ENCODE results near the gene TDRD9. TPM values are rescaled to one million over a fixed set of nuclear protein-coding genes. Genes with fewer than 3 reads are reported as not detected.
A peak's percentile ranks its signal among the peaks of the same experiment; 100 is the strongest.
"Not testable (repeated sequence)": the region's sequence is repeated elsewhere in the genome, so short reads cannot be mapped to it uniquely, and the experiment has no call there.

Gene TDRD9
- total RNA-seq, 1 experiment from 2014 or later: 4.1 TPM

DNA sequence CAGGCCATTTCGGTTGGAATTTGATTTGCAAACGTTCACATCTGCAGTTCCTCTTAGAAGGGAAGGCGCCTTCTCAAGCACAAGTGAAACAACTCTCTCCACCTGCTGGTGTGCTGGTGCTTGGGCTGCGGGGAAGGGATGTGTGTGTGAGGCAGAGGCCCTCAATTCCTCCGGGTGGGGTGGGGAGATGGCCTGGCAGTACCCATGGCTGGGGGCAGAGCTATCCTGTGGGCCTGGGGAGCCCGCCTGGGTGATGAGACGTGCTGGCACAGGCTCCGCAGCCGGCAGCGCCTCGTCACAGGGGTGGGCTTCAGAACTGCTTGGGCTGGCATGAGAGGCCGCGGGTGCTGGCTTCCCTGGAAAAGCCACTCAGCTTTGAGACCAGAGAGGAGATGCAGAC is 28.9 kb upstream of the TDRD9 start:
- Histone ChIP-seq H3K27ac (no peak overlapping the region), H3K36me3 (no peaks in the 10 kb centered on the region), H3K9me3 (replicated peaks) (no peaks in the 10 kb centered on the region), H3K4me1 (replicated peaks) (no peaks in the 10 kb centered on the region), H3K4me3 (no peak overlapping the region), H3K27me3 (replicated peaks) (no peaks in the 10 kb centered on the region)
- DNase-seq (ENCODE audit: low read depth in 1 of 2, low spot score in 2 of 2): no peak

DNA sequence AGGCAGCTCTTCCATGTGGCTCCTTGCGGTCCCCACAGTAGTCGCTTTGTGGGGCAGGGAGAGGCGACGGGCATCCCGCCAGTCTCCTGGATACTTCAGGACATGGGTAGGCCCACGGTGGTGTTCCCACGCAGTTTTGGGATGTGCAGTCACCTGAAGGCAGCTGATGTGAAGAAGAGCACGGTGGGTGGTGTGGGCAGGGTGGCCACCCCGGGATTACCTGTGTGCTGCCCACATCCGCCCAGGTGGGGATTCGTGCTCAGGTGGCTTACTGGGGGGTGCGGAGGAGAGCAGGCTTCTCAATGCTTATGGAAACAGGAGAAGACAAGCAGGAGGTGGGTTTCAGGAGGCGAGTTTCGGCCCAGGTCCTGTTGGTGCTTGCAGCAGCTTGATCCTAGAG is 28.4 kb upstream of the TDRD9 start:
- no peaks in the 10 kb centered on the region for H3K36me3 ChIP-seq
- no peaks in the 10 kb centered on the region for H3K27me3 ChIP-seq (replicated peaks)
- no peaks in the 10 kb centered on the region for H3K9me3 ChIP-seq (replicated peaks)
- H3K4me3 ChIP-seq: no peak overlapping the region
- H3K27ac ChIP-seq: no peak overlapping the region
- no peaks in the 10 kb centered on the region for H3K4me1 ChIP-seq (replicated peaks)
- DNase-seq (ENCODE audit: low read depth in 1 of 2, low spot score in 2 of 2): no peak

DNA sequence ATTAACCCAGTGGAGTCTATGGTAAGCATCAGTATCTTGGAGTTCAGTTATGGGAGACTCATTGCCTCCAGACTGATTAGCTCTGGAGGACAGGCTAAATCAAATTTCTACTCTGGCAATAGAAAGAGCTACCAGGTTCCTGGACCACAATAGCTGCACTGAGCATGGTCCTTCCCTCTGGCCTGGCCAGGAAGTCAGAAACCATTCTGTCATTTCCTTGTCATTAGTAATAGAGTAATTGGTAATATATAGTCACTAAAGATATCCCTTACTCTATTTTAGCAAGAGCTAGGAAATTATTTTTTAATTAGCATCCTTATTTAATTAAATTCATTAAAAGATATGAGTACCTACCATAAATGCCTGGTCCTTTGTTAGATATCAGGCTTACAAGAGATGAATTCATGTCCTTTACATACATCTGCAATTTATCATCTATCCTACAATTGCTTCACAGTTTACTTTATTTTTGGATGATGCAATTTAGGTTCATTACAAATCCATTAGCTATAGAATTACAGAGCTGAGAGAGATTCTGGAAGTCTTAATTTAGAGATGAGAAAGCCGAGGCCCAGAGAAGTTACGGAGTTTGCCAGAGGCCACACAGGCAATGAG is 23.7 kb upstream of the TDRD9 start:
- Histone ChIP-seq H3K4me3 (no peak overlapping the region), H3K27me3 (replicated peaks) (no peaks in the 10 kb centered on the region), H3K36me3 (no peaks in the 10 kb centered on the region), H3K4me1 (replicated peaks) (no peaks in the 10 kb centered on the region), H3K27ac (no peak overlapping the region), H3K9me3 (replicated peaks) (no peaks in the 10 kb centered on the region)
- no peak for DNase-seq (ENCODE audit: low read depth in 1 of 2, low spot score in 2 of 2)

DNA sequence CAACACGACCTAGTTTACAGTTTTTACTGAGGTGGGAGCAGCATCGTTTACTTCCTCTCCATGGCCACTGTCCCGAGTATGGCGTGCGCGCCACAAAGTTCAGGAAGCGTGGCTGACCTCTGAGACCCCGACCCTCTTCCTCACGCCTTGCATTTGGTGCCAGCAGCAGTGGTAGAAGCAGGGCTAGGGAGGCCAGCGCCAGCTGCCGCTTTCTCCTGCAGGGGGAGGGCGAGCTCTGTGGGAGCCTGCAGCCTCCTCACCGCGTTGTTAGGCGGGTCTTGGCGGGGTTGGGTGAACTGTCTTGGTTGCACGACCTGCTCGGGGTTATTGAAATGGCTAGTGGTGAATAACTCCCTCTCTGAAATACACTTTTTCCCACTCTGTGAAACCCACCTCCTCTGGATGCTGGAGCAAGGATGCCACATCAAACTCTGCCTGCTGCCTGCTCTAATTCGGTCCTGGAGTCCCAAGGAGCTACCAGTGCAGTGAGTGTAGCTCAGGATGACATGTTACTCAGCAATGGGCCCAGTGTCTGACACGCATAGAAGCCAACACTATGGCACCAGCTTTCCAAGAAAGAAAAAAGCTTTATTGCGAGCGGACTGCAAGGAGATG is 22.3 kb upstream of the TDRD9 start:
- H3K4me1 ChIP-seq (replicated peaks): no peaks in the 10 kb centered on the region
- H3K36me3 ChIP-seq: no peaks in the 10 kb centered on the region
- no peaks in the 10 kb centered on the region for H3K9me3 ChIP-seq (replicated peaks)
- no peak for DNase-seq (ENCODE audit: low read depth in 1 of 2, low spot score in 2 of 2)
- H3K27ac ChIP-seq: no peak overlapping the region
- H3K27me3 ChIP-seq (replicated peaks): no peaks in the 10 kb centered on the region
- H3K4me3 ChIP-seq: no peak overlapping the region

DNA sequence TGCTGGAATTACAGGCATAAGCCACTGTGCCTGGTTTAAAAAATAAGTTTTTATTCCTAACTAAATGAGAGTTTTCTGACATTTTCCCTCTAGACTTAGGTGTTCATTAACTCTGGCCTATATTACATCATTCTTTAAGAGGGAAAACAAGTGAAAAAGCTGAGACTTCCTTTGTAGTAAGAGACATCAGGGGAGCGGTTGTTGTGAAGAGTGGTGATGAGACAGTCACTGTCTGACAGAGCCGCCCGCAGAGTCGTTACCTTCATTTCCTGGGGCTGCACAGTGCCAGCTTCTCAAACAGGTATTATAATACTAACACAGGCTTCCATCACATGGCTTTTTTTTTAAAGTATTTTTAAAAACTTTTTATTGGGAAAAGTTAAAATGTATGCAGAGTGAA is 19.7 kb upstream of the TDRD9 start:
- Histone ChIP-seq H3K36me3 (peaks cover 23% of the 10 kb centered on the region), H3K27ac (no peak overlapping the region), H3K27me3 (replicated peaks) (no peaks in the 10 kb centered on the region), H3K4me1 (replicated peaks) (no peaks in the 10 kb centered on the region), H3K4me3 (no peak overlapping the region), H3K9me3 (replicated peaks) (no peaks in the 10 kb centered on the region)
- DNase-seq (ENCODE audit: low read depth in 1 of 2, low spot score in 2 of 2): no peak

DNA sequence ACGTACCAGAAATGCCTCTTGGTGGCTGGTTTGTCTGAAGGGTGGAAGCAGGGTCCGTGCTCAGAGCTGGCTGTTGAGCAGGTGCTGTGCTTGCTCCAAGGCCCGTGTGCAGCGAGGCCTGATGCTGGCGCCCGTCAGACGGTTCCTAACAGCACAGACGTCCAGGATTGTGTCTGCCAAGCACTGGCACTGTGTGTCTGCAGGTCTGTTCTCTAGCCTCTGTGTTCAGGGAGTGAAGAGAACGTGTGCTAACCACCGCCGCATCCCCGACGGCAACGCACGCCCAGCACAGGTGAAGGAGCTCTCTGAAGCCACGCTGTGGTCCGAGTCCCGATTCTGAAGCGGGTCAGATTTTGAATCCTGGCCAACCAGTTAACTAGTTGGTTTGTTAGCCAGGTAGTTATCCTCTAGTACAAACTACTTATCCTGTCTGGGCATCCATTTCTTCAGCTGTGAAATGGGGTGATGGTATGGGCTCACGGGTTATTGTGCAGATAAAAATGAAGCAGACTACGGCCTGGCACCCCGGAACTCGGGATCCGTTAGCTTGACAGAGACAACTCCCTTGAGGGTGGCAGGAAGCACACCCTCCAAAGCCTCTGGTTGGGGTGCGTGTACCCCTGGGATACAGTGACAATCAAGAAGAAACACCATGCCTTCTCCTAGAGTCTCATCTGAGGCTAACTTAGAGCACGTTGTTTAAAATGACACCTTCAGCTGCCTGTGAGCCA is 18.6 kb upstream of the TDRD9 start:
- DNase-seq (ENCODE audit: low read depth in 1 of 2, low spot score in 2 of 2): no peak
- Histone ChIP-seq H3K27me3 (replicated peaks) (no peaks in the 10 kb centered on the region), H3K4me1 (replicated peaks) (no peaks in the 10 kb centered on the region), H3K36me3 (peaks cover 33% of the 10 kb centered on the region), H3K4me3 (no peak overlapping the region), H3K27ac (no peak overlapping the region), H3K9me3 (replicated peaks) (no peaks in the 10 kb centered on the region)

DNA sequence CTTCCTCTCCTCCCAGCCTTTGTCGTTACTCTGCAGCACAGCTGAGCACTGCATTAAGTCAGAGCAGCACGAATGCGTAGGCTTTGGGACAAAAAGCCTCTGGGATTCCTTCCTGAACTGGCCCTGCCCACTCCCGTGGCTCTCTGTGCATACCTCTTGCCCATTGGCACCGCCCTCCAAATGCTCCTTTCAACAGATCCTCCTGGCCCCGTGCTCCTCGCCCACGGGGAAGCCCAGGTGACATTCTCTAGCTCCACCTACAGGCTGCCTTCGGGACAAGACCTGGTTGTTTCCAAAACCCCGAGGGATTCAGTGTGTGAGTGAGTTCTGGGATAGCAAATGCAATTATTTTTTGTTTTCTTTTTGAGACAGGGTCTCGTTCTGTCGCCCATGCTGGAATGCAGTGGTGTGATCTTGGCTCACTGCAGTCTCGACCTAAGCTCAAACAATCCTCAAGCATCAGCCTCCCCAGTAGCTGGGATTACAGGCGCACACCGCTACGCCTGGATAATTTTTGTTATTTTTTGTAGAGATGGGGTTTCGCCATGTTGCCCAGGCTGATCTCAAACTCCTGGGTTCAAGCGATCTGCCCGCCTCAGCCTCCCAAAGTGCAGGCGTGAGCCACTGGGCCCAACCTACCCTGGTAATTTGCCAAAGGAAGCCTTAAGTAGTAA is 17.9 kb upstream of the TDRD9 start:
- H3K4me3 ChIP-seq: no peak overlapping the region
- no peak overlapping the region for H3K27ac ChIP-seq
- peak; percentile 28 to 62 for DNase-seq (ENCODE audit: low read depth in 1 of 2, low spot score in 2 of 2)
- no peaks in the 10 kb centered on the region for H3K27me3 ChIP-seq (replicated peaks)
- no peaks in the 10 kb centered on the region for H3K4me1 ChIP-seq (replicated peaks)
- no peaks in the 10 kb centered on the region for H3K9me3 ChIP-seq (replicated peaks)
- peaks cover 37% of the 10 kb centered on the region for H3K36me3 ChIP-seq

DNA sequence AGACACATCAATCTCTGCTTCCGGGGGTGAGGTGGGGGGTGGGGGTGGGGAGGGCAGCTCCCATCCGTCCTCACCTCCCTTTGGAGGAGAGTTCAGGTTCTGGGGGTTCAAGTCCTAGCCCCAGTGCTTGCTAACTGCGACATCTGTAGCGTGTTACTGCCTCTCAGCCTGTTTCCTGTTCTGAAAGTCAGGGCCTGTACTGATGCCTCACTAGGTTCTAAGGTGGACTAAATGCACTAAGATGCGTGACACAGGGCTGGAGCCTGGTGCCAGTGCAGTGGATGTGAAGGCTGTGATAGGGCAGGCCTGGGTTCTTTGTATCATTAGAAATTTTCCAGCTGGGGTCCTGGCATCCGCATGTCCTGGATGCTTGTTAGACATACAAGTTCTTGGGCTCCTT is 17.3 kb upstream of the TDRD9 start:
- Histone ChIP-seq H3K27me3 (replicated peaks) (no peaks in the 10 kb centered on the region), H3K4me3 (no peak overlapping the region), H3K27ac (no peak overlapping the region), H3K36me3 (peaks cover 40% of the 10 kb centered on the region), H3K4me1 (replicated peaks) (no peaks in the 10 kb centered on the region), H3K9me3 (replicated peaks) (no peaks in the 10 kb centered on the region)
- DNase-seq (ENCODE audit: low read depth in 1 of 2, low spot score in 2 of 2): no peak

DNA sequence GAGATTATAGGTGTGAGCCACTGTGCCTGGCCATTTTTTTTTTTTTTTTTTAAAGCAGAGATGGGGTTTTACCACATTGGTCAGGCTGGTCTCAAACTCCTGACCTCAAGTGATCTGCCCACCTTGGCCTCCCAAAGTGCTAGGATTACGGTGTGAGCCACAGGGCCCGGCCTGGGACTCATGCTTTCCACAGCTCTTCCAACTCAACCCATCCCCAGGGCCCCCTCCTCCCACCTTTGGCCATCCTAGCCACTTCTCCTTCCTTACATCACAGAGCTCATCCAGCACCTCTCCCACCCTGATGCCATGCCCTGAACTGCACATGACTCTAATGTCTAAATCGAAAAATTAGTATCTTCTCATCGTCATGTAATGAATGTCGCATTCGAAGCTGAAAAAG is 12.6 kb upstream of the TDRD9 start:
- Histone ChIP-seq H3K4me1 (replicated peaks) (peaks cover 6% of the 10 kb centered on the region), H3K27ac (no peak overlapping the region), H3K27me3 (replicated peaks) (no peaks in the 10 kb centered on the region), H3K36me3 (peaks cover 55% of the 10 kb centered on the region), H3K4me3 (no peak overlapping the region), H3K9me3 (replicated peaks) (no peaks in the 10 kb centered on the region)
- no peak for DNase-seq (ENCODE audit: low read depth in 1 of 2, low spot score in 2 of 2)

DNA sequence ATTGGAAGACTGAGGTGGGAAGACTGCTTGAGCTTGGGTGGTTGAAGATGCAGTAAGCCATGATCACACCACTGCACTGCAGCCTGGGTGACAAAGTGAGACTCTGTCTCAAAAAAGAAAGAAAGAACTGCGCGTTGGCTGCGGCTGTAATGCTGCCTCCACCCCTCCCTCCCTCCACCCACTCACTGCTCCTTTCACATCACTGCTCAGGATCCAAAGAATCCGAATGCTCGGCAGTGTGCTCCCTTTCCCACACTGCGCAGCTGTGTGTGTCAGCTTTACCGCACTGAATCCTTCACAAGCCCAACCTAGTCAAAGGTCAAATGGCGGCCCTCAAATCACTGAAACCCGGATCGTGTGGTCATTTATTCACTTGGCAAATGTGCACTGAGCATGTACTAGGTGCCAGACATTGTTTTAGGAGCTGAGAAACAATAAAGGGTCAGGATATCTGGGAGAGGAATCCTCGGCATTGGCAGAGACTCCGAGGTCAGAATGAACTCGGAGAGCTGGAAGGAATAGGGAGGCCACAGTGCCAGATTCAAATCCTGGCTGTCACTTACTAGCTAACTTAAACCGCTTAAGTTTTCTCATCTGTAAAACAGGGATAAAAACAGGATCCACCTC is 11.5 kb upstream of the TDRD9 start:
- no peaks in the 10 kb centered on the region for H3K27me3 ChIP-seq (replicated peaks)
- no peak for DNase-seq (ENCODE audit: low read depth in 1 of 2, low spot score in 2 of 2)

DNA sequence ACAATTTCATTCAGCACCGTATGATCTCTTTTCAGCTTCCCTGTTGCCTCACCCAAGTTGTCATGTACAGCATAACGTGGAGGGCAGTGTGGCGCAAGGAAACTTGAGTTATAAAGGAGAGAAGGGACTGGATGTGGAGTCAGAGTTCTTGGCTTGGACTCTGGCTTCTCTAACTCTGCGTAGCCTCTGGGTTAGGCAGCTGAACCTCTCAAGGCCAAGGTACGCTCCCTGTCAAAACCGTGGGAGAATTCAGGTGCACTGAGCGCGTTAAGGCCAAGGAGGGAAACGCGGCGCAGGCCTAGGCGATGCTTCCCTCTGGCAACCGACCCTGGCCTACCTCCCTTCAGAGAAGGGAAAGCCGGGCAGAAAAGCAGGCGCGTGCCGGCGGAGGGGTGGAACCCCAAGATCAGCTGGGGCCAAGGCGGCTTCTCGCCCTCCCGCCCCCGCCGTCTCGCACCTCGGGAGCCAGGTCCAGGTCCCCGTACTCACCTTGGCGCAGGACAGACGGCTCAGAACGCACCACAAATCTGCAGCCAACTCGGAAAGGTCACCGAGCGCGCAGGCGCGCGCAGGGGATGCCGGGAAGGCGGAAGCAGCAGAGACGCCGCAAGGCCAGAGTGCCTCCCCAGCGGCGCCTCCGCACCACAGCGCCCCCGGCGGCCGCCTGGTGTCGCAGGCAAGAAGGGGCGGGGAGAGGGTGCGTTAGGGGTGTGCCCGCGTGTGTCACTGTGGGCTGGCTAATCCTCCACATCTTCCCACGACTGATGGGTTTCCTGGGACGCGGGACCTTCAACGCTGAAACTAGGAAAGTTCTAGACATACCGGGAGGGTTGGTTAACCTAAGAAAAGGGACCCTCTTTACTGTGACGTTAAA is 7.0 kb upstream of the TDRD9 start:
- Histone ChIP-seq H3K9me3 (replicated peaks) (no peaks in the 10 kb centered on the region), H3K4me3 (peak overlapping the region; percentile 86), H3K36me3 (peaks cover 20% of the 10 kb centered on the region), H3K27ac (peak overlapping the region; percentile 49), H3K4me1 (replicated peaks) (peaks cover 15% of the 10 kb centered on the region), H3K27me3 (replicated peaks) (no peaks in the 10 kb centered on the region)
- peak; percentile 89 to 92 for DNase-seq (ENCODE audit: low read depth in 1 of 2, low spot score in 2 of 2)

More for the DNA sequence above, 11.5 kb upstream of the TDRD9 start:
- Histone ChIP-seq H3K9me3 (replicated peaks) (no peaks in the 10 kb centered on the region), H3K4me3 (no peak overlapping the region), H3K36me3 (peaks cover 55% of the 10 kb centered on the region), H3K27ac (no peak overlapping the region), H3K4me1 (replicated peaks) (peaks cover 14% of the 10 kb centered on the region)

DNA sequence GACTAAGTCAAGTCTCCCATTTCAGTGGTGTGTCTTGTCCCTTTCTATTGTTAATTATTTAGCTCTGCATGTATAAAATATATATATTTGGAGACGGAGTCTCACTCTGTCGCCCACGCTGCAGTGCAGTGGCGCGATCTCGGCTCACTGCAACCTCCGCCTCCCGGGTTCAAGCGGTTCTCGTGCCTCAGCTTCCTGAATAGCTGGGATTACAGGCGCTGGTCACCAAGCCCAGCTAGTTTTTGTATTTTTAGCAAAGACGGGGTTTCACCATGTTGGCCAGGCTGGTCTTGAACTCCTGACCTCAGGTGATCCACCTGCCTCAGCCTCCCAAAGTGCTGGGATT is 6.4 kb upstream of the TDRD9 start:
- peaks cover 18% of the 10 kb centered on the region for H3K36me3 ChIP-seq
- H3K27ac ChIP-seq: peak overlapping the region; percentile 3; the same call in 1 of the 2 replicates
- not testable (repeated sequence) for DNase-seq (ENCODE audit: low read depth in 1 of 2, low spot score in 2 of 2); H3K9me3 ChIP-seq (replicated peaks); H3K27me3 ChIP-seq (replicated peaks)
- peaks cover 15% of the 10 kb centered on the region for H3K4me1 ChIP-seq (replicated peaks)
- peak overlapping the region; percentile 86 for H3K4me3 ChIP-seq

DNA sequence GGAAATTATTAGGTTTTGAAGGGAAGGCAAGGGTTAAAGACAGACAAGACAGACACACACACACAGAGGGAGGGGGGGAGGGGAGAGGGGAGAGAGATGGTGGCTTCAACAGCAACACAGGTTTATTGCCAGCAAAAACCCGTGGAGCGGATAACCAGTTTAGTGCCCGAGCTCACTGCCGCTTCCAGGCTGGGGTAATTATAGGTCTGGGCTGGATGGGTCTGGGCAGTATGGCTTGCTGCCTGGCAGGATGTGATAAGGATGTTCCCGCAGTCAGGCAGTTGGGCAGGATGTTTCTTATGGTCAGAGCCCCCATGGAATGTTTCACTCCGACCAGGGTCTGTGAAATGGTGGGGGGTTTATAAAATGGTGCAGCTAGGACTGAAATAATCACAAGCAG is 4.4 kb upstream of the TDRD9 start:
- H3K4me1 ChIP-seq (replicated peaks): peaks cover 15% of the 10 kb centered on the region
- no peak for DNase-seq (ENCODE audit: low read depth in 1 of 2, low spot score in 2 of 2)
- peaks cover 8% of the 10 kb centered on the region for H3K36me3 ChIP-seq
- H3K9me3 ChIP-seq (replicated peaks): no peaks in the 10 kb centered on the region
- H3K27ac ChIP-seq: no peak overlapping the region
- H3K27me3 ChIP-seq (replicated peaks): no peaks in the 10 kb centered on the region
- no peak overlapping the region for H3K4me3 ChIP-seq
